NT2/D1 (cell line): Measurements from ENCODE around the gene CARM1.

Experiments
- SUZ12 ChIP-seq: IDR thresholded peaks from 2 replicates; pipeline ENCODE4 v1.6.1; 2011; ENCODE audit not compliant: insufficient read length, insufficient read depth; ENCODE audit errors: extremely low read depth
- YY1 ChIP-seq: IDR thresholded peaks from 2 replicates; pipeline ENCODE4 v1.6.1; 2011; ENCODE audit not compliant: insufficient read length, insufficient read depth
- ZNF274 ChIP-seq: IDR thresholded peaks from 2 replicates; pipeline ENCODE4 v1.6.1; 2011; ENCODE audit warnings: mild to moderate bottlenecking, low read depth, low read length

- TF ChIP-seq ZNF274, result no peak
- TF ChIP-seq SUZ12, result no peak
- TF ChIP-seq YY1, result no peak
Observed at GRCh38 chr19:10826846-10827245, 44.5 kb upstream of the CARM1 start.
